ENCODE results near the gene CHRNA7. TPM values are rescaled to one million over a fixed set of nuclear protein-coding genes. Genes with fewer than 3 reads are reported as not detected.
"Not testable (repeated sequence)": the region's sequence is repeated elsewhere in the genome, so short reads cannot be mapped to it uniquely, and the experiment has no call there.

The CHRNA7 gene
- total RNA-seq, 4 donors from 2014 or later = 10.7 to 55.9 (median 38.2) TPM

DNA sequence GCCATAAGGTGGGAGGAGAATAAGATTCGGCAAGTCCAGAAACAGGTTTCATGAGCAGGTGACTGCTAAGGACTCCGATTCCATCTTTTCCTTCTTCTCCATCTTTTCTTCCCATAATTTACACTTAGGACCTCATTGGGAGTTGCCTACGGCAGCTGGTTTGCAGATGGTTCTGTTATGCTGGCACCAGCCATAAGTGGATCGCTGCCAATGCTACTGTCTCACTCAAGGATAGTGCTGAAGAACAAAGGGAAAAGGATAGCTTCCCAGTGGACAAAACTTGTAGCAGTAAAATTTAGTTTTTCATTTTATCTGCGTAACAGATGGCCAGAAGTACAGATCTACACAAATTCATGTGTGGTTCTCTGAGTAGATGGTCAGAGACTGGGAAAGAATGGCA, 178.8 kb downstream of the CHRNA7 start:
- H3K27me3 ChIP-seq, H3K9me3 ChIP-seq, H3K36me3 ChIP-seq, DNase-seq, H3K4me3 ChIP-seq, H3K27ac ChIP-seq, H3K4me1 ChIP-seq: not testable (repeated sequence)

DNA sequence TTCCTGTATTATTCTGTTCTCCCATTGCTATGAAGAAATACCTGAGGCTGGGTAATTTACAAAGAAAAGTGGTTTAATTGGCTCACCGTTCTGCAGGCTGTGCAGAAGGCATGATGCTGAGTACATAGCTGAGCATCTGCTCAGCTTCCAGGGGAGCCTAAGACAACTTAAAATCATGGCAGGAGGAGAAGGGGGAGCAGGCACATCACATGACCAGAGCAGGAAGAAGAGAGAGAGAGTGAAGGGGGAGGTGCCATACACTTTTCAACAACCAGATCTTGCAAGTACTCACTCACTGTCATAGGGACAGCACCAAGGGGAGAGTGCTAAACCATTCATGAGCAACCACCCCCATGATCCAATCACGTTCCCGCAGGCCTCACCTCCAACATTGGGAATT, 188.4 kb downstream of the CHRNA7 start:
- no peak overlapping the region for H3K4me3 ChIP-seq
- DNase-seq = no peak
- no peaks in the 10 kb centered on the region for H3K4me1 ChIP-seq
- H3K36me3 ChIP-seq = no peaks in the 10 kb centered on the region
- TF ChIP-seq, protein P1, sequence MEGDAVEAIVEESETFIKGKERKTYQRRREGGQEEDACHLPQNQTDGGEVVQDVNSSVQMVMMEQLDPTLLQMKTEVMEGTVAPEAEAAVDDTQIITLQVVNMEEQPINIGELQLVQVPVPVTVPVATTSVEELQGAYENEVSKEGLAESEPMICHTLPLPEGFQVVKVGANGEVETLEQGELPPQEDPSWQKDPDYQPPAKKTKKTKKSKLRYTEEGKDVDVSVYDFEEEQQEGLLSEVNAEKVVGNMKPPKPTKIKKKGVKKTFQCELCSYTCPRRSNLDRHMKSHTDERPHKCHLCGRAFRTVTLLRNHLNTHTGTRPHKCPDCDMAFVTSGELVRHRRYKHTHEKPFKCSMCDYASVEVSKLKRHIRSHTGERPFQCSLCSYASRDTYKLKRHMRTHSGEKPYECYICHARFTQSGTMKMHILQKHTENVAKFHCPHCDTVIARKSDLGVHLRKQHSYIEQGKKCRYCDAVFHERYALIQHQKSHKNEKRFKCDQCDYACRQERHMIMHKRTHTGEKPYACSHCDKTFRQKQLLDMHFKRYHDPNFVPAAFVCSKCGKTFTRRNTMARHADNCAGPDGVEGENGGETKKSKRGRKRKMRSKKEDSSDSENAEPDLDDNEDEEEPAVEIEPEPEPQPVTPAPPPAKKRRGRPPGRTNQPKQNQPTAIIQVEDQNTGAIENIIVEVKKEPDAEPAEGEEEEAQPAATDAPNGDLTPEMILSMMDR (IDR thresholded peaks at IDR 0.05) = no peak
- no peak for TF ChIP-seq POLR2A (IDR thresholded peaks at IDR 0.05)
- no peaks in the 10 kb centered on the region for H3K9me3 ChIP-seq
- H3K27ac ChIP-seq = no peak overlapping the region
- H3K27me3 ChIP-seq = no peaks in the 10 kb centered on the region

Small RNA genes lying within 50 kb of the gene (small RNA-seq; reads per million reads assigned to genes)
- gene RF00019 = 0 reads per million in 2 donors

Other genes with a start within 250 kb of the CHRNA7 start
- 1 to 10 TPM; 3.9 to 8.4 (median 5.3) TPM for gene OTUD7A, start 159.8 kb upstream of the CHRNA7 start, total RNA-seq

All from Peyer's patch (tissue), 4 donors.